H1 (cell line): ENCODE data around the gene S1PR3. TPM values are rescaled to one million over a fixed set of nuclear protein-coding genes. Genes with fewer than 3 reads are reported as not detected.

Experiments used
- CTCF ChIA-PET: fragments of 300-600 bp; sonication (Branson Sonifier 250); formaldehyde crosslinking; loops from one replicate; lab custom pipeline; 2021; ENCODE audit not compliant: partially characterized antibody; lab: Charles Lee
- POLR2A ChIA-PET: fragments of 300-600 bp; sonication (Branson Sonifier 250); formaldehyde crosslinking; loops from one replicate; lab custom pipeline; 2021; ENCODE audit warnings: inconsistent platforms; ENCODE audit not compliant: partially characterized antibody; lab: Charles Lee
- DNase-seq, 2 experiments: peaks; one replicate each; pipeline versions ENCODE4 v3.0.0 to v3.0.0-alpha.2; 2010 to 2022; ENCODE audit warnings: low spot score in 2 of 2, low read depth in 1 of 2, mixed read lengths in 1 of 2
- FAIRE-seq: peaks from 2 replicates; lab custom pipeline; 2011; peaks lifted over from hg19 to GRCh38; lab: Jason Lieb, UNC
- H2AFZ ChIP-seq: 2 replicates; pipeline ENCODE4 v1.8.1; 2012; ENCODE audit warnings: low read length, inconsistent platforms
- H2AK5ac ChIP-seq: 2 replicates; pipeline ENCODE4 v1.6.1; 2013; ENCODE audit warnings: low read depth, low read length
- H2BK120ac ChIP-seq: replicated peaks from 2 replicates; pipeline ENCODE3; 2013; ENCODE audit warnings: low read depth, low read length, inconsistent platforms
- H2BK12ac ChIP-seq: 2 replicates; pipeline ENCODE4 v1.6.1; 2013; ENCODE audit warnings: low read depth, low read length
- H2BK15ac ChIP-seq: 2 replicates; pipeline ENCODE4 v1.6.1; 2013; ENCODE audit warnings: low read length
- H2BK20ac ChIP-seq: 2 replicates; pipeline ENCODE4 v1.6.1; 2013; ENCODE audit warnings: low read length
- H2BK5ac ChIP-seq: 2 replicates; pipeline ENCODE4 v1.6.1; 2013; ENCODE audit warnings: low read depth, low read length
- H3K14ac ChIP-seq: 2 replicates; pipeline ENCODE4 v1.6.1; 2013; ENCODE audit warnings: inconsistent platforms; ENCODE audit not compliant: insufficient read length
- H3K18ac ChIP-seq: 2 replicates; pipeline ENCODE4 v1.6.1; 2013; ENCODE audit warnings: low read length; ENCODE audit errors: extremely low read depth
- H3K23ac ChIP-seq: 2 replicates; pipeline ENCODE4 v1.6.1; 2013; ENCODE audit warnings: inconsistent platforms; ENCODE audit not compliant: insufficient read length
- H3K23me2 ChIP-seq: 2 replicates; pipeline ENCODE4 v1.6.1; 2013; ENCODE audit warnings: low read depth, low read length
- H3K27ac ChIP-seq: 2 replicates; pipeline ENCODE4 v1.6.1; 2011; ENCODE audit warnings: low read depth, low read length, inconsistent platforms
- H3K27me3 ChIP-seq, 4 experiments: replicated peaks in 1 of 4; 1 replicate in 1 of 4; 2 replicates in 3 of 4; pipeline versions ENCODE4 v1.6.1 to v1.8.1; 2011 to 2013; ENCODE audit warnings: low read length in 3 of 4, mild to moderate bottlenecking in 3 of 4, inconsistent platforms in 2 of 4, mixed read lengths in 2 of 4, moderate library complexity in 1 of 4; ENCODE audit not compliant: control insufficient read depth in 3 of 4, insufficient read depth in 3 of 4; ENCODE audit errors: extremely low read depth in 1 of 4
- H3K36me3 ChIP-seq, 4 experiments: 2 replicates each; pipeline versions ENCODE4 v1.6.1 to v1.8.1; 2011 to 2013; ENCODE audit warnings: mild to moderate bottlenecking in 4 of 4, low read length in 3 of 4, moderate library complexity in 2 of 4, control low read depth in 1 of 4, inconsistent platforms in 1 of 4; ENCODE audit not compliant: insufficient read depth in 4 of 4, control insufficient read depth in 2 of 4
- H3K4ac ChIP-seq: replicated peaks from 2 replicates; pipeline ENCODE3; 2013; ENCODE audit warnings: low read length, low read depth, mixed read lengths, inconsistent platforms; ENCODE audit not compliant: insufficient read length
- H3K4me1 ChIP-seq, 4 experiments: replicated peaks in 1 of 4; 1 replicate in 1 of 4; 2 replicates in 3 of 4; pipeline versions ENCODE4 v1.6.1 to v1.8.1; 2011 to 2013; ENCODE audit warnings: low read length in 3 of 4, inconsistent platforms in 2 of 4, mixed read lengths in 1 of 4; ENCODE audit not compliant: insufficient read depth in 4 of 4, control insufficient read depth in 3 of 4
- H3K4me2 ChIP-seq, 2 experiments: 2 replicates each; pipeline versions ENCODE4 v1.6.1 to v1.8.1; 2011 to 2013; ENCODE audit warnings: low read depth in 2 of 2, low read length in 2 of 2, control low read depth in 1 of 2, inconsistent platforms in 1 of 2, mild to moderate bottlenecking in 1 of 2; ENCODE audit not compliant: insufficient read depth in 1 of 2
- H3K4me3 ChIP-seq, 4 experiments: fragments of 200-600, 300-600 bp in 1 of 4; sonication (generic), shearing (Covaris generic), sonication (Bioruptor Twin) in 1 of 4; 2 replicates each; pipeline versions ENCODE4 v1.5.1 to v1.8.1; 2011 to 2016; ENCODE audit warnings: low read length in 4 of 4, low read depth in 3 of 4, control low read depth in 2 of 4, inconsistent platforms in 2 of 4, mild to moderate bottlenecking in 2 of 4, mixed read lengths in 1 of 4, moderate library complexity in 1 of 4; ENCODE audit not compliant: insufficient read depth in 2 of 4; ENCODE audit errors: extremely low read depth in 1 of 4
- H3K56ac ChIP-seq: replicated peaks from 2 replicates; pipeline ENCODE3; 2013; ENCODE audit warnings: low read depth, mild to moderate bottlenecking, mixed read lengths, low read length, inconsistent platforms; ENCODE audit not compliant: insufficient read length
- H3K79me1 ChIP-seq: 2 replicates; pipeline ENCODE4 v1.6.1; 2013; ENCODE audit warnings: low read depth, low read length, control low read depth
- H3K79me2 ChIP-seq, 2 experiments: 2 replicates each; pipeline versions ENCODE4 v1.6.1 to v1.8.1; 2012 to 2013; ENCODE audit warnings: low read length in 2 of 2, mild to moderate bottlenecking in 2 of 2, inconsistent platforms in 1 of 2; ENCODE audit not compliant: insufficient read depth in 2 of 2, control insufficient read depth in 1 of 2
- H3K9ac ChIP-seq, 4 experiments: replicated peaks in 1 of 4; 1 replicate in 1 of 4; 2 replicates in 3 of 4; pipeline versions ENCODE4 v1.6.1 to v1.8.1; 2011 to 2013; ENCODE audit warnings: low read depth in 3 of 4, low read length in 3 of 4, control low read depth in 2 of 4, mild to moderate bottlenecking in 2 of 4, moderate library complexity in 2 of 4, inconsistent platforms in 1 of 4; ENCODE audit errors: extremely low read depth in 1 of 4
- H3K9me3 ChIP-seq, 2 experiments: 2 replicates each; pipeline versions ENCODE4 v1.6.1 to v1.8.1; 2012 to 2013; ENCODE audit warnings: mild to moderate bottlenecking in 2 of 2, moderate library complexity in 2 of 2, control low read depth in 1 of 2, inconsistent platforms in 1 of 2, low read depth in 1 of 2, low read length in 1 of 2, mixed read lengths in 1 of 2; ENCODE audit not compliant: insufficient read depth in 2 of 2
- H4K20me1 ChIP-seq, 2 experiments: replicated peaks in 1 of 2; 2 replicates each; pipeline versions ENCODE3 to v1.8.1; 2011 to 2013; ENCODE audit warnings: inconsistent platforms in 2 of 2, low read length in 2 of 2, mild to moderate bottlenecking in 1 of 2; ENCODE audit not compliant: insufficient read depth in 2 of 2, control insufficient read depth in 1 of 2
- H4K5ac ChIP-seq: 2 replicates; pipeline ENCODE4 v1.6.1; 2013; ENCODE audit warnings: low read length, low read depth, mixed read lengths, inconsistent platforms; ENCODE audit not compliant: insufficient read length
- H4K8ac ChIP-seq: 2 replicates; pipeline ENCODE4 v1.8.0; 2013; ENCODE audit warnings: mild to moderate bottlenecking, moderate library complexity, low read length, inconsistent platforms; ENCODE audit not compliant: insufficient read depth; ENCODE audit errors: extremely low read depth
- H4K91ac ChIP-seq: replicated peaks from 2 replicates; pipeline ENCODE3; 2013; ENCODE audit warnings: low read length, mixed read lengths, inconsistent platforms; ENCODE audit not compliant: insufficient read length
- CBX8 ChIP-seq: fragments of 300-800, 300-1000 bp; sonication (generic); IDR thresholded peaks from 2 replicates; pipeline ENCODE4 v1.7.1; 2016; ENCODE audit warnings: low read depth, low read length, borderline replicate concordance
- EZH2 ChIP-seq: fragments of 200-600 bp; sonication (generic); IDR thresholded peaks from 2 replicates; pipeline ENCODE4 v1.7.1; 2012; ENCODE audit warnings: low read depth, mild to moderate bottlenecking, moderate library complexity, low read length, inconsistent platforms; ENCODE audit not compliant: severe bottlenecking
- JUN ChIP-seq: IDR thresholded peaks from 2 replicates; pipeline ENCODE4 v1.6.1; 2011; ENCODE audit warnings: low read depth, mild to moderate bottlenecking, improper control_type of control experiment, low read length
- KDM5A ChIP-seq: fragments of 200-600 bp; IDR thresholded peaks from 2 replicates; pipeline ENCODE4 v1.7.1; 2012; ENCODE audit warnings: mild to moderate bottlenecking, low read length, inconsistent platforms, mixed read lengths
- SIX5 ChIP-seq: IDR thresholded peaks from 2 replicates; pipeline ENCODE4 v1.6.1; 2011; ENCODE audit warnings: mild to moderate bottlenecking, low read depth, low read length
- SP1 ChIP-seq: IDR thresholded peaks from 2 replicates; pipeline ENCODE4 v1.6.1; 2011; ENCODE audit warnings: low read depth, low read length
- SUZ12 ChIP-seq: fragments of 200-600 bp; sonication (generic); IDR thresholded peaks from 2 replicates; pipeline ENCODE4 v1.6.1; 2012; ENCODE audit warnings: mild to moderate bottlenecking, inconsistent platforms, low read length, moderate library complexity, mixed read lengths
- TAF7 ChIP-seq: optimal IDR thresholded peaks from 2 replicates; pipeline ENCODE3; 2011; ENCODE audit warnings: low read depth, mild to moderate bottlenecking, inconsistent platforms, low read length, moderate library complexity, borderline replicate concordance
- ZNF274 ChIP-seq: IDR thresholded peaks from 2 replicates; pipeline ENCODE4 v1.7.0; 2012; ENCODE audit warnings: low read length, borderline replicate concordance; ENCODE audit errors: extremely low read depth
- WGBS, 2 experiments: shearing (Covaris generic) in 1 of 2; methylation state at CpG; one replicate each; pipeline versions ENCODE4 v1.1.6 to v1.1.7; 2013 to 2015; ENCODE audit warnings: low lambda C conversion rate in 2 of 2, mixed read lengths in 2 of 2, inconsistent platforms in 1 of 2, low coverage in 1 of 2, missing lambda C conversion rate in 1 of 2; ENCODE audit not compliant: insufficient replicate concordance in 2 of 2, insufficient coverage in 1 of 2, insufficient read length in 1 of 2; ENCODE audit errors: extremely low coverage in 1 of 2, missing lambda C conversion rate in 1 of 2; 5-methylcytosine and 5-hydroxymethylcytosine counted together
- polyA plus RNA-seq, 7 experiments: library from polyadenylated mRNA; depleted of rRNA in 3 of 7; stranded (reverse) in 5 of 7; unstranded in 2 of 7; fragments of >200 nt in 5 of 7; fragments of 200-250 nt in 2 of 7; gene quantifications; 1 replicate in 5 of 7; 2 replicates in 1 of 7; 4 replicates in 1 of 7; pipeline versions ENCODE4 v1.2.1 to v1.2.3, GENCODE V29; 2011 to 2013; ENCODE audit warnings: missing spikeins in 2 of 7, mixed read lengths in 2 of 7
- total RNA-seq: library from RNA; stranded (reverse); fragmentation: NEBNext Ultra II Directional; extraction: Animal tissue kit (Norgen Biotek cat#: 25700); gene quantifications from 2 replicates; pipeline ENCODE4 v1.2.1, GENCODE V29; 2021
- TF ChIP-seq, protein P1 (sequence below): IDR thresholded peaks from 2 replicates; pipeline ENCODE4 v1.6.1; 2012; ENCODE audit warnings: inconsistent platforms

Gene S1PR3
- total and polyA plus RNA-seq, 2 of the 8 experiments (the other 6 are each of a cell fraction or from before 2014, with no cell fraction given), result 3.7 to 6.4 TPM

DNA sequence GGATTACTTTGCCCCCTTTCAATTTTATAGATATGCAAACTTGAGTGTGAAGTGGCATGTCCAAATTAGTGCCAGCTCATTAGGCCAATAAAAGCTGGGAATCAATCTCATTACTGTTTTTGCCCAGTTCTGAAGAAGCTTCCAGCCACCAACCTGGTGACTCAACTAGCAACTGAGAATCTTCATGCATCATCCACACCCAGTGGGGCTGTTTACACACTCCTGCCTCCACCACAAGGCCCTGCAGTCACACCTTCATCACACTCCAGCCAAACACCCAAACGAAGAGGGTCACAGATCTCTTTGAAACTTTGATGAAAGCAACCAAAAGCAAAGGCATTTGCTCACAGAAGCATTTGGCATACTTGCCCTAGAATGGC is 41.3 kb upstream of the S1PR3 start:
- Histone ChIP-seq H3K4me2 (no peak overlapping the region), H3K27ac (no peak overlapping the region), H3K14ac (no peak overlapping the region), H3K79me2 (peaks cover 0 to 3% of the 10 kb centered on the region in 2 experiments; a peak in 1 of 4 replicates), H3K9me3 (peaks cover 0 to 4% of the 10 kb centered on the region in 2 experiments; a peak in 1 of 4 replicates), H3K56ac (no peak overlapping the region), H2AFZ (no peak overlapping the region), H3K9ac (no peak overlapping the region), H3K4ac (no peak overlapping the region), H2BK120ac (peak overlapping the region; percentile 13), H3K27me3 (no peaks in the 10 kb centered on the region; a peak in 1 of 7 replicates), H3K23ac (no peak overlapping the region), H2BK12ac (0 out of 2 replicates have a peak overlapping the region, but pooled peaks have one; percentile 28), H3K79me1 (0 out of 2 replicates have a peak, but pooled peaks cover 2% of the 10 kb centered on the region), H3K36me3 (no peaks in the 10 kb centered on the region), H3K4me1 (no peaks in the 10 kb centered on the region), H4K8ac (no peak overlapping the region), H2BK20ac (no peak overlapping the region), H2BK5ac (no peak overlapping the region), H4K20me1 (peaks cover 0 to 2% of the 10 kb centered on the region in 2 experiments), H4K91ac (peak overlapping the region; percentile 82), H2AK5ac (no peak overlapping the region), H2BK15ac (no peak overlapping the region), H3K18ac (no peak overlapping the region), H4K5ac (no peak overlapping the region), H3K4me3 (no peak overlapping the region), H3K23me2 (0 out of 2 replicates have a peak, but pooled peaks cover 1% of the 10 kb centered on the region)
- POLR2A ChIA-PET, result no interaction called here
- TF ChIP-seq KDM5A (no peak), SUZ12 (no peak), EZH2 (no peak), ZNF274 (no peak), CBX8 (no peak), JUN (no peak), SP1 (no peak), TAF7 (no peak), SIX5 (no peak)
- TF ChIP-seq, protein P1, sequence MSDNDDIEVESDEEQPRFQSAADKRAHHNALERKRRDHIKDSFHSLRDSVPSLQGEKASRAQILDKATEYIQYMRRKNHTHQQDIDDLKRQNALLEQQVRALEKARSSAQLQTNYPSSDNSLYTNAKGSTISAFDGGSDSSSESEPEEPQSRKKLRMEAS, result no peak
- 40% methylated on average over 1 of the region's 1 CpG; no CpG with 5 or more reads in 1 of the 2 experiments for WGBS, 2 experiments
- CTCF ChIA-PET, result no interaction called here
- DNase-seq (no peak), FAIRE-seq (no peak)
